Lower lobe of right lung (tissue), 2 donors: ENCODE results near the gene PTP4A2. TPM values are rescaled to one million over a fixed set of nuclear protein-coding genes. Genes with fewer than 3 reads are reported as not detected.

Experiments used
- ATAC-seq, 2 donors: fragments of 200-7000 bp; cut with Tn5 transposase; one replicate each; pipeline ENCODE4 v1.9.1; 2020 to 2022; ENCODE audit warnings: mild to moderate bottlenecking in 2 of 2, moderate library complexity in 2 of 2
- DNase-seq: peaks from one replicate; pipeline ENCODE4 v3.0.0-alpha.2; 2020
- H3K27ac ChIP-seq: fragments of 200-600 bp; one replicate; pipeline ENCODE4 v1.8.0; 2022
- H3K27me3 ChIP-seq: fragments of 200-600 bp; one replicate; pipeline ENCODE4 v1.8.0; 2022; ENCODE audit warnings: low read depth
- H3K36me3 ChIP-seq: fragments of 200-600 bp; one replicate; pipeline ENCODE4 v1.8.0; 2022; ENCODE audit warnings: mild to moderate bottlenecking
- H3K4me1 ChIP-seq: fragments of 200-600 bp; one replicate; pipeline ENCODE4 v1.8.0; 2022
- H3K4me3 ChIP-seq: fragments of 200-600 bp; one replicate; pipeline ENCODE4 v1.8.0; 2022; ENCODE audit warnings: mild to moderate bottlenecking
- H3K9me3 ChIP-seq: fragments of 200-600 bp; one replicate; pipeline ENCODE4 v1.8.0; 2022
- intact Hi-C: fragments of 100-400 bp; cut with DNase I; formaldehyde crosslinking; loops from one replicate; pipeline ENCODE4 v1.11.0; 2022
- total RNA-seq: library from RNA; stranded (reverse); fragmentation: NEBNext Ultra II Directional; extraction: Animal tissue kit (Norgen Biotek cat#: 25700); gene quantifications from one replicate; pipeline ENCODE4 v1.2.1, GENCODE V29; 2021
- TF ChIP-seq, protein P1 (sequence below): fragments of 200-600 bp; IDR thresholded peaks from one replicate; pipeline ENCODE4 v1.8.0; 2022; ENCODE audit warnings: antibody characterized with exemption, mild to moderate bottlenecking
- donor health status: DM: no; HTN: yes; CAD: no; lungs with severe emphysema.

PTP4A2 gene
- total RNA-seq, 1 donor from 2014 or later = 205 TPM

GRCh38 chr1:31878058-31878457 lies 60.1 kb downstream of the PTP4A2 start:
- DNase-seq = no peak

DNA sequence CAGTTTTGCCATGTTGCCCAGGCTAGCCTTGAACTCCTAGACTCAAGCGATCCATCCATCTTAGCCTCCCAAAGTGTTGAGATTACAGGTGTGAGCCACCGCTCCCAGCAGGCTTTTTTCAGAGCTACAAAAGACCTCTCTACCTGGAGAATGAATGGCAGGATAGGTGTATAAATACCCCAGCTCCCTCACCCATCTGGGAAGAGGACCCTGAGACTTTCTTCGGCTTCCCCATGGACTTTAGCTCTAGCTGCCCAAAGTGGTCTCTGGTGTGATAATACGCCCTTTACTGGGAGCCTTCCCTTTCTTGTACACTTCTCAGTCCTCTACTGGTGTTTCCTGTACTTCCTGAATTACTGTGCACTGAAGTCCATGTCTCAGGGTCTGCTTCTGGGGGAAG lies 60.6 kb downstream of the PTP4A2 start:
- Histone ChIP-seq H3K4me1 (peaks cover 9% of the 10 kb centered on the region), H3K36me3 (no peaks in the 10 kb centered on the region), H3K9me3 (no peaks in the 10 kb centered on the region), H3K27me3 (no peaks in the 10 kb centered on the region), H3K4me3 (no peak overlapping the region), H3K27ac (no peak overlapping the region)
- no peak for DNase-seq
- no peak for ATAC-seq
- TF ChIP-seq, protein P1, sequence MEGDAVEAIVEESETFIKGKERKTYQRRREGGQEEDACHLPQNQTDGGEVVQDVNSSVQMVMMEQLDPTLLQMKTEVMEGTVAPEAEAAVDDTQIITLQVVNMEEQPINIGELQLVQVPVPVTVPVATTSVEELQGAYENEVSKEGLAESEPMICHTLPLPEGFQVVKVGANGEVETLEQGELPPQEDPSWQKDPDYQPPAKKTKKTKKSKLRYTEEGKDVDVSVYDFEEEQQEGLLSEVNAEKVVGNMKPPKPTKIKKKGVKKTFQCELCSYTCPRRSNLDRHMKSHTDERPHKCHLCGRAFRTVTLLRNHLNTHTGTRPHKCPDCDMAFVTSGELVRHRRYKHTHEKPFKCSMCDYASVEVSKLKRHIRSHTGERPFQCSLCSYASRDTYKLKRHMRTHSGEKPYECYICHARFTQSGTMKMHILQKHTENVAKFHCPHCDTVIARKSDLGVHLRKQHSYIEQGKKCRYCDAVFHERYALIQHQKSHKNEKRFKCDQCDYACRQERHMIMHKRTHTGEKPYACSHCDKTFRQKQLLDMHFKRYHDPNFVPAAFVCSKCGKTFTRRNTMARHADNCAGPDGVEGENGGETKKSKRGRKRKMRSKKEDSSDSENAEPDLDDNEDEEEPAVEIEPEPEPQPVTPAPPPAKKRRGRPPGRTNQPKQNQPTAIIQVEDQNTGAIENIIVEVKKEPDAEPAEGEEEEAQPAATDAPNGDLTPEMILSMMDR = no peak
- intact Hi-C loops = no loop called here

More at GRCh38 chr1:31878058-31878457, 60.1 kb downstream of the PTP4A2 start:
- TF ChIP-seq, protein P1 = no peak
- intact Hi-C loops = no loop called here
- no peaks in the 10 kb centered on the region for H3K27me3 ChIP-seq
- peaks cover 9% of the 10 kb centered on the region for H3K4me1 ChIP-seq
- no peak overlapping the region for H3K4me3 ChIP-seq
- no peaks in the 10 kb centered on the region for H3K36me3 ChIP-seq
- H3K27ac ChIP-seq = no peak overlapping the region
- ATAC-seq = peak in 1 of 2 donors; percentile 23
- no peaks in the 10 kb centered on the region for H3K9me3 ChIP-seq

GRCh38 chr1:31875636-31876236 lies 62.4 kb downstream of the PTP4A2 start:
- intact Hi-C loops = no loop called here
- H3K4me1 ChIP-seq = no peaks in the 10 kb centered on the region
- no peaks in the 10 kb centered on the region for H3K27me3 ChIP-seq
- H3K9me3 ChIP-seq = no peaks in the 10 kb centered on the region
- no peak for ATAC-seq
- TF ChIP-seq, protein P1 = no peak
- H3K4me3 ChIP-seq = no peak overlapping the region
- no peak overlapping the region for H3K27ac ChIP-seq
- no peaks in the 10 kb centered on the region for H3K36me3 ChIP-seq
- DNase-seq = no peak

DNA sequence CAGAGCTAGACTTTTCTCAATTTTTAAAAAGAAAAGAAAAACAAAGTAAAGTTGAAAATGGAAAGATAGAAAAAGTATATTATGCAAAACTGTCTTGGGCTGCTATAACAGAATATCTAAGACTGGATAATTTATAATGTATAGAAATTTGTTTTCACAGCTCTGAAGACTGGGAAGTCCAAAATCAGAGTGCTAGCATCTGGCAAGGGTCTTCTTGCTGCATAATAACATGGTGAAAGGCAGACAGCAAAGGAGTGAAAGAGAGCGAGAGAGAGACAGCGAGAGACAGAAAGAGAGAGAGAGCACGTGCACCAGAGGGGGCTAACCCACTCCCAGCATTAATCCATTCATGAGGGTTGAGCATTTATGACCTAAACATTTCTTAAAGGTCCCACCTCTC lies 63.2 kb downstream of the PTP4A2 start:
- Histone ChIP-seq H3K4me3 (no peak overlapping the region), H3K9me3 (no peaks in the 10 kb centered on the region), H3K4me1 (no peaks in the 10 kb centered on the region), H3K36me3 (no peaks in the 10 kb centered on the region), H3K27ac (no peak overlapping the region), H3K27me3 (no peaks in the 10 kb centered on the region)
- no peak for ATAC-seq
- no peak for DNase-seq
- TF ChIP-seq, protein P1 = no peak
- intact Hi-C loops = no loop called here

- Histone ChIP-seq H3K4me1 (no peaks in the 10 kb centered on the region), H3K36me3 (no peaks in the 10 kb centered on the region), H3K9me3 (no peaks in the 10 kb centered on the region), H3K27ac (no peak overlapping the region), H3K27me3 (no peaks in the 10 kb centered on the region), H3K4me3 (no peak overlapping the region)
- intact Hi-C loops = no loop called here
- TF ChIP-seq, protein P1 = no peak
- ATAC-seq = no peak
- no peak for DNase-seq
Observed at GRCh38 chr1:31872658-31873636, 65.2 kb downstream of the PTP4A2 start.
